Neural cell (in vitro differentiated cells): ENCODE data around the gene STT3B. TPM values are rescaled to one million over a fixed set of nuclear protein-coding genes. Genes with fewer than 3 reads are reported as not detected.

ENCODE experiments used
- H2AFZ ChIP-seq: fragments of 200-600, 300-800 bp; sonication (generic), shearing (Covaris generic); 2 replicates; pipeline ENCODE4 v1.6.0; 2014; ENCODE audit warnings: low read depth, mild to moderate bottlenecking, antibody characterized with exemption, low read length, moderate library complexity
- H3F3A ChIP-seq: fragments of 200-600 bp; shearing (Covaris generic); 2 replicates; pipeline ENCODE4 v1.6.1; 2016; ENCODE audit warnings: mild to moderate bottlenecking, moderate library complexity, mixed read lengths, antibody characterized with exemption, low read length; ENCODE audit not compliant: insufficient read depth, poor library complexity, severe bottlenecking
- H3K27ac ChIP-seq: fragments of 200-600, 300-800 bp; sonication (generic), shearing (Covaris generic); 2 replicates; pipeline ENCODE4 v1.5.1; 2014; ENCODE audit warnings: mild to moderate bottlenecking, low read length, moderate library complexity
- H3K27me3 ChIP-seq: fragments of 300-800, 200-600 bp; sonication (generic), shearing (Covaris generic); 2 replicates; pipeline ENCODE4 v1.6.0; 2014; ENCODE audit warnings: mild to moderate bottlenecking, low read depth, low read length, moderate library complexity; ENCODE audit not compliant: insufficient read depth
- H3K36me3 ChIP-seq: fragments of 300-800, 200-600 bp; sonication (generic), shearing (Covaris generic); 2 replicates; pipeline ENCODE4 v1.5.1; 2014; ENCODE audit warnings: mild to moderate bottlenecking, antibody characterized with exemption, low read length, moderate library complexity; ENCODE audit not compliant: insufficient read depth
- H3K4me2 ChIP-seq: fragments of 300-800, 200-600 bp; sonication (generic), shearing (Covaris generic); 2 replicates; pipeline ENCODE4 v1.6.0; 2014; ENCODE audit warnings: mild to moderate bottlenecking, low read length
- H3K4me3 ChIP-seq: fragments of 300-800, 200-600 bp; sonication (generic), shearing (Covaris generic); 2 replicates; pipeline ENCODE4 v1.5.1; 2014; ENCODE audit warnings: mild to moderate bottlenecking, low read length, moderate library complexity
- H3K79me2 ChIP-seq: fragments of 200-600 bp; shearing (Covaris generic); replicated peaks from 2 replicates; pipeline ENCODE4 v1.6.0; 2014; ENCODE audit warnings: mild to moderate bottlenecking, low read length, moderate library complexity; ENCODE audit not compliant: insufficient read depth
- H3K9ac ChIP-seq: fragments of 300-800, 200-600 bp; sonication (generic), shearing (Covaris generic); 2 replicates; pipeline ENCODE4 v1.6.1; 2016; ENCODE audit warnings: mild to moderate bottlenecking, low read length, mixed read lengths
- H3K9me2 ChIP-seq: fragments of 200-600 bp; shearing (Covaris generic); 2 replicates; pipeline ENCODE4 v1.6.1; 2016; ENCODE audit warnings: mild to moderate bottlenecking, low read length, mixed read lengths; ENCODE audit not compliant: insufficient read depth
- H3K9me3 ChIP-seq: fragments of 200-600, 300-800 bp; sonication (generic), shearing (Covaris generic); 2 replicates; pipeline ENCODE4 v1.6.1; 2016; ENCODE audit warnings: mild to moderate bottlenecking, mixed run types, low read length, moderate library complexity, mixed read lengths
- H4K20me1 ChIP-seq: fragments of 200-600 bp; shearing (Covaris generic); 2 replicates; pipeline ENCODE4 v1.6.1; 2016; ENCODE audit warnings: mild to moderate bottlenecking, mixed run types; ENCODE audit not compliant: insufficient read depth
- EP300 ChIP-seq: fragments of 450-650 bp; conservative IDR thresholded peaks from 2 replicates; pipeline ENCODE4 v1.6.1; 2014; ENCODE audit warnings: antibody characterized with exemption, mild to moderate bottlenecking, moderate library complexity; ENCODE audit not compliant: poor library complexity, severe bottlenecking
- EZH2 ChIP-seq: fragments of 200-600, 300-800 bp; shearing (Covaris generic), sonication (generic); IDR thresholded peaks from 2 replicates; pipeline ENCODE4 v1.6.1; 2014; ENCODE audit warnings: antibody characterized with exemption, low read length, borderline replicate concordance, mild to moderate bottlenecking; ENCODE audit not compliant: insufficient read depth, poor library complexity, severe bottlenecking
- MXI1 ChIP-seq: fragments of 450-650 bp; conservative IDR thresholded peaks from 2 replicates; pipeline ENCODE4 v1.6.1; 2014; ENCODE audit warnings: antibody characterized with exemption, mild to moderate bottlenecking; ENCODE audit not compliant: poor library complexity, severe bottlenecking
- POLR2AphosphoS5 ChIP-seq: IDR thresholded peaks from 2 replicates; pipeline ENCODE4 v1.6.1; 2012
- RAD21 ChIP-seq: fragments of 450-650 bp; conservative IDR thresholded peaks from 2 replicates; pipeline ENCODE4 v1.6.1; 2014; ENCODE audit warnings: antibody characterized with exemption, mild to moderate bottlenecking, moderate library complexity
- SMC3 ChIP-seq: fragments of 450-650 bp; conservative IDR thresholded peaks from 2 replicates; pipeline ENCODE4 v1.6.1; 2014; ENCODE audit warnings: antibody characterized with exemption, mild to moderate bottlenecking, moderate library complexity; ENCODE audit not compliant: poor library complexity
- TAF1 ChIP-seq: IDR thresholded peaks from 2 replicates; pipeline ENCODE4 v1.6.1; 2012; ENCODE audit warnings: low read depth
- polyA plus RNA-seq: library from polyadenylated mRNA; depleted of rRNA; stranded (reverse); fragments of >200 nt; gene quantifications from 2 replicates; pipeline ENCODE4 v1.2.3, GENCODE V29; 2014
- TF ChIP-seq, protein P1 (sequence below): fragments of 450-650 bp; IDR thresholded peaks from 2 replicates; pipeline ENCODE4 v1.5.1; 2014; ENCODE audit warnings: antibody characterized with exemption, mild to moderate bottlenecking, moderate library complexity; ENCODE audit not compliant: poor library complexity, severe bottlenecking
- TF ChIP-seq, protein P2 (sequence below): IDR thresholded peaks from 2 replicates; pipeline ENCODE4 v1.6.1; 2012; ENCODE audit warnings: borderline replicate concordance

Gene STT3B
- polyA plus RNA-seq, 1 donor from 2014 or later: 100 TPM

DNA sequence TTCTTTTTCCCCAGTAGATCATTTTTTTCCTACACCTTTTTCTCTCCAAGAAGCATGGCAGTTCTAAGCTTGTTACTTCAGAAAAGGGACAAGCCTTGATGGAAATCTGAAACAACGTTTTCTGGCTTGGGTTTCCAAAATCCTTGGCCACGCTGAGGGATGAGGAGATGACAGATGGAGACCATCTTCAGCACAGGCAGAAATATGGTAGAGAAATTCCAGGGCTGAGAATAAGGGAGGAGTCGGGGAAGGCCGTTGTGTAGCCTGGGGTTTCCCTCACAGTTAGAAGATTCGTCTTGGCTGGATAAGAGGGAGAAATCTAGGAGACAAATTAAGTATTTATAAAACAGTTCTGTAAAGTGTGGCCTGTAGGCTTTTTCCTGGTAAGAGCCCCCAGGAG, 33.9 kb upstream of the STT3B start:
- Histone ChIP-seq H3K27ac (no peak overlapping the region), H4K20me1 (no peaks in the 10 kb centered on the region), H3K79me2 (no peaks in the 10 kb centered on the region), H3F3A (no peaks in the 10 kb centered on the region), H2AFZ (no peak overlapping the region), H3K27me3 (no peaks in the 10 kb centered on the region), H3K4me3 (no peak overlapping the region), H3K9me3 (no peaks in the 10 kb centered on the region), H3K36me3 (no peaks in the 10 kb centered on the region), H3K9ac (no peak overlapping the region), H3K9me2 (no peaks in the 10 kb centered on the region), H3K4me2 (no peak overlapping the region)
- TF ChIP-seq TAF1 (no peak), POLR2AphosphoS5 (no peak), MXI1 (no peak), RAD21 (no peak), EZH2 (no peak), SMC3 (no peak), EP300 (no peak)
- TF ChIP-seq, protein P1, sequence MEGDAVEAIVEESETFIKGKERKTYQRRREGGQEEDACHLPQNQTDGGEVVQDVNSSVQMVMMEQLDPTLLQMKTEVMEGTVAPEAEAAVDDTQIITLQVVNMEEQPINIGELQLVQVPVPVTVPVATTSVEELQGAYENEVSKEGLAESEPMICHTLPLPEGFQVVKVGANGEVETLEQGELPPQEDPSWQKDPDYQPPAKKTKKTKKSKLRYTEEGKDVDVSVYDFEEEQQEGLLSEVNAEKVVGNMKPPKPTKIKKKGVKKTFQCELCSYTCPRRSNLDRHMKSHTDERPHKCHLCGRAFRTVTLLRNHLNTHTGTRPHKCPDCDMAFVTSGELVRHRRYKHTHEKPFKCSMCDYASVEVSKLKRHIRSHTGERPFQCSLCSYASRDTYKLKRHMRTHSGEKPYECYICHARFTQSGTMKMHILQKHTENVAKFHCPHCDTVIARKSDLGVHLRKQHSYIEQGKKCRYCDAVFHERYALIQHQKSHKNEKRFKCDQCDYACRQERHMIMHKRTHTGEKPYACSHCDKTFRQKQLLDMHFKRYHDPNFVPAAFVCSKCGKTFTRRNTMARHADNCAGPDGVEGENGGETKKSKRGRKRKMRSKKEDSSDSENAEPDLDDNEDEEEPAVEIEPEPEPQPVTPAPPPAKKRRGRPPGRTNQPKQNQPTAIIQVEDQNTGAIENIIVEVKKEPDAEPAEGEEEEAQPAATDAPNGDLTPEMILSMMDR: no peak
- TF ChIP-seq, protein P2, sequence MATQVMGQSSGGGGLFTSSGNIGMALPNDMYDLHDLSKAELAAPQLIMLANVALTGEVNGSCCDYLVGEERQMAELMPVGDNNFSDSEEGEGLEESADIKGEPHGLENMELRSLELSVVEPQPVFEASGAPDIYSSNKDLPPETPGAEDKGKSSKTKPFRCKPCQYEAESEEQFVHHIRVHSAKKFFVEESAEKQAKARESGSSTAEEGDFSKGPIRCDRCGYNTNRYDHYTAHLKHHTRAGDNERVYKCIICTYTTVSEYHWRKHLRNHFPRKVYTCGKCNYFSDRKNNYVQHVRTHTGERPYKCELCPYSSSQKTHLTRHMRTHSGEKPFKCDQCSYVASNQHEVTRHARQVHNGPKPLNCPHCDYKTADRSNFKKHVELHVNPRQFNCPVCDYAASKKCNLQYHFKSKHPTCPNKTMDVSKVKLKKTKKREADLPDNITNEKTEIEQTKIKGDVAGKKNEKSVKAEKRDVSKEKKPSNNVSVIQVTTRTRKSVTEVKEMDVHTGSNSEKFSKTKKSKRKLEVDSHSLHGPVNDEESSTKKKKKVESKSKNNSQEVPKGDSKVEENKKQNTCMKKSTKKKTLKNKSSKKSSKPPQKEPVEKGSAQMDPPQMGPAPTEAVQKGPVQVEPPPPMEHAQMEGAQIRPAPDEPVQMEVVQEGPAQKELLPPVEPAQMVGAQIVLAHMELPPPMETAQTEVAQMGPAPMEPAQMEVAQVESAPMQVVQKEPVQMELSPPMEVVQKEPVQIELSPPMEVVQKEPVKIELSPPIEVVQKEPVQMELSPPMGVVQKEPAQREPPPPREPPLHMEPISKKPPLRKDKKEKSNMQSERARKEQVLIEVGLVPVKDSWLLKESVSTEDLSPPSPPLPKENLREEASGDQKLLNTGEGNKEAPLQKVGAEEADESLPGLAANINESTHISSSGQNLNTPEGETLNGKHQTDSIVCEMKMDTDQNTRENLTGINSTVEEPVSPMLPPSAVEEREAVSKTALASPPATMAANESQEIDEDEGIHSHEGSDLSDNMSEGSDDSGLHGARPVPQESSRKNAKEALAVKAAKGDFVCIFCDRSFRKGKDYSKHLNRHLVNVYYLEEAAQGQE: no peak

DNA sequence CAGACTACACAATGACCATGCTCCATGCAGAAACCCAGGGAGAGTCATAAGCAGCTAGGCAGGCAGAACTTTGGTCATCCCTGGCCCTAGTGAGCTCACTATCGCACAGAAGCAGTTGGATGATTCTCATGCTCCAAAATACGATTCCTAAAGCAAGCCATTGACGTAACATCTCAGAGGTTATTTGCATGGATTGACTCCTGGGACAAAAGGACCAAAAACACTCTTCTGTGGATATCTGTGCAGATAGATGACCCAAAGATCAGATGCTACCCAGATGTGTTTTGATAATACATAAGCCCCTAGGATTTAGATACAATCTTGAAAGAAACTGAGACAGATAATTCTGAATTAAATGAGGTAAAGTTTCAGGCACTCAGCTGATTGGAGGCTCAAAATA, 33.4 kb upstream of the STT3B start:
- Histone ChIP-seq H2AFZ (no peak overlapping the region), H3K4me2 (no peak overlapping the region), H3K27ac (no peak overlapping the region), H4K20me1 (no peaks in the 10 kb centered on the region), H3K9ac (no peak overlapping the region), H3K9me3 (no peaks in the 10 kb centered on the region), H3K9me2 (no peaks in the 10 kb centered on the region), H3K79me2 (no peaks in the 10 kb centered on the region), H3K27me3 (no peaks in the 10 kb centered on the region), H3K4me3 (no peak overlapping the region), H3F3A (no peaks in the 10 kb centered on the region), H3K36me3 (no peaks in the 10 kb centered on the region)
- TF ChIP-seq, protein P1: no peak
- TF ChIP-seq, protein P2: no peak
- no peak for TF ChIP-seq EZH2
- no peak for TF ChIP-seq SMC3
- no peak for TF ChIP-seq TAF1
- no peak for TF ChIP-seq EP300
- no peak for TF ChIP-seq POLR2AphosphoS5
- no peak for TF ChIP-seq RAD21
- no peak for TF ChIP-seq MXI1
